Measurements from ENCODE around the gene VPS51.
A peak's percentile ranks its signal among the peaks of the same experiment; 100 is the strongest.

VPS51 gene

GRCh38 chr11:65134240-65134951 lies 38.4 kb downstream of the VPS51 start, which contains the start of gene SYVN1:
SYVN1 (minus strand) TSS chr11:65134519; CDS start chr11:65133601, 918 bp downstream.
- Histone ChIP-seq H3K9me3 (ENCODE audit: severe bottlenecking) (no peaks in the 10 kb centered on the region), H3K27ac (ENCODE audit: poor library complexity, severe bottlenecking) (peak within 1 kb of the TSS; percentile 88), H3K4me1 (ENCODE audit: insufficient read depth, poor library complexity, severe bottlenecking) (peaks cover 6% of the 10 kb centered on the region), H3K27me3 (ENCODE audit: insufficient read depth, poor library complexity, severe bottlenecking) (no peaks in the 10 kb centered on the region), H3K4me3 (ENCODE audit: severe bottlenecking) (peak within 1 kb of the TSS; percentile 69), H3K36me3 (ENCODE audit: low read depth) (peaks cover 33% of the 10 kb centered on the region)
- ATAC-seq (ENCODE audit: low read depth) (peak; percentile 71), DNase-seq (ENCODE audit: low spot score) (peak; percentile 94)
- TF ChIP-seq CTCF (IDR thresholded peaks at IDR 0.05; ENCODE audit: poor library complexity, severe bottlenecking) = no peak

- DNase-seq (ENCODE audit: low spot score) = peak; percentile 92
- TF ChIP-seq CTCF (IDR thresholded peaks at IDR 0.05; ENCODE audit: poor library complexity, severe bottlenecking) = no peak
- Histone ChIP-seq H3K27ac (ENCODE audit: poor library complexity, severe bottlenecking) (peak overlapping the region; percentile 88), H3K27me3 (ENCODE audit: insufficient read depth, poor library complexity, severe bottlenecking) (no peaks in the 10 kb centered on the region), H3K4me1 (ENCODE audit: insufficient read depth, poor library complexity, severe bottlenecking) (peaks cover 6% of the 10 kb centered on the region), H3K4me3 (ENCODE audit: severe bottlenecking) (peak overlapping the region; percentile 69), H3K9me3 (ENCODE audit: severe bottlenecking) (no peaks in the 10 kb centered on the region), H3K36me3 (ENCODE audit: low read depth) (peaks cover 26% of the 10 kb centered on the region)
- ATAC-seq (ENCODE audit: low read depth) = peak; percentile 93
These were observed 39.1 kb downstream of the VPS51 start for GRCh38 chr11:65134952-65135632.

- H3K4me3 ChIP-seq (ENCODE audit: severe bottlenecking) = peak overlapping the region; percentile 69
- no peak for DNase-seq (ENCODE audit: low spot score)
These were observed 39.7 kb downstream of the VPS51 start for GRCh38 chr11:65135633-65136145.

GRCh38 chr11:65136515-65137096 lies 40.6 kb downstream of the VPS51 start:
- Histone ChIP-seq H3K36me3 (ENCODE audit: low read depth) (peaks cover 15% of the 10 kb centered on the region), H3K9me3 (ENCODE audit: severe bottlenecking) (no peaks in the 10 kb centered on the region), H3K27me3 (ENCODE audit: insufficient read depth, poor library complexity, severe bottlenecking) (no peaks in the 10 kb centered on the region), H3K4me3 (ENCODE audit: severe bottlenecking) (no peak overlapping the region), H3K27ac (ENCODE audit: poor library complexity, severe bottlenecking) (no peak overlapping the region), H3K4me1 (ENCODE audit: insufficient read depth, poor library complexity, severe bottlenecking) (peaks cover 6% of the 10 kb centered on the region)
- DNase-seq (ENCODE audit: low spot score) (no peak), ATAC-seq (ENCODE audit: low read depth) (no peak)
- no peak for TF ChIP-seq CTCF (IDR thresholded peaks at IDR 0.05; ENCODE audit: poor library complexity, severe bottlenecking)

More at GRCh38 chr11:65135633-65136145, 39.7 kb downstream of the VPS51 start:
- Histone ChIP-seq H3K4me1 (ENCODE audit: insufficient read depth, poor library complexity, severe bottlenecking) (peaks cover 6% of the 10 kb centered on the region), H3K27me3 (ENCODE audit: insufficient read depth, poor library complexity, severe bottlenecking) (no peaks in the 10 kb centered on the region), H3K9me3 (ENCODE audit: severe bottlenecking) (no peaks in the 10 kb centered on the region), H3K36me3 (ENCODE audit: low read depth) (peaks cover 24% of the 10 kb centered on the region), H3K27ac (ENCODE audit: poor library complexity, severe bottlenecking) (peak overlapping the region; percentile 88)
- no peak for ATAC-seq (ENCODE audit: low read depth)
- TF ChIP-seq CTCF (IDR thresholded peaks at IDR 0.05; ENCODE audit: poor library complexity, severe bottlenecking) = no peak
